Spinal cord (tissue), 10 donors: ENCODE results near the gene CBFA2T3. TPM values are rescaled to one million over a fixed set of nuclear protein-coding genes. Genes with fewer than 3 reads are reported as not detected.

Experiments used
- DNase-seq, 6 donors: peaks; one replicate each; pipeline versions ENCODE4 v3.0.0 to v3.0.0-alpha.2; 2013 to 2015; ENCODE audit warnings: low spot score in 6 of 6, low read depth in 4 of 6
- H3K27ac ChIP-seq: one replicate; pipeline ENCODE4 v1.5.1; 2013; ENCODE audit warnings: low read depth, low read length, control low read depth
- H3K27me3 ChIP-seq: one replicate; pipeline ENCODE4 v1.6.1; 2013; ENCODE audit warnings: low read length; ENCODE audit not compliant: control insufficient read depth, insufficient read depth
- H3K36me3 ChIP-seq: one replicate; pipeline ENCODE4 v1.6.1; 2013; ENCODE audit warnings: low read length; ENCODE audit not compliant: control insufficient read depth, insufficient read depth
- H3K4me1 ChIP-seq: one replicate; pipeline ENCODE4 v1.6.1; 2013; ENCODE audit warnings: low read length; ENCODE audit not compliant: control insufficient read depth, insufficient read depth
- H3K4me3 ChIP-seq: one replicate; pipeline ENCODE4 v1.5.1; 2013; ENCODE audit warnings: low read depth, low read length, control low read depth
- H3K9me3 ChIP-seq: one replicate; pipeline ENCODE4 v1.6.1; 2013; ENCODE audit warnings: low read length; ENCODE audit not compliant: control insufficient read depth, insufficient read depth
- WGBS: methylation state at CpG from one replicate; pipeline ENCODE4 v1.1.5; 2013; ENCODE audit warnings: missing lambda C conversion rate; ENCODE audit not compliant: insufficient coverage; 5-methylcytosine and 5-hydroxymethylcytosine counted together
- polyA plus RNA-seq, 2 donors: library from polyadenylated mRNA; unstranded; fragments of 120-200 nt; gene quantifications; one replicate each; pipeline ENCODE4 v1.2.1, GENCODE V29; 2013; ENCODE audit not compliant: insufficient read length in 2 of 2
- total RNA-seq, 2 donors: library from RNA; depleted of rRNA in 1 of 2; stranded (reverse); fragments of 120-200 nt in 1 of 2; fragments of >200 nt in 1 of 2; gene quantifications; one replicate each; pipeline versions ENCODE4 v1.2.3 to v1.2.4, GENCODE V29; 2013 to 2014
- donor health status: healthy.

CBFA2T3 gene
- total and polyA plus RNA-seq, 4 donors, result 1.2 to 19.5 (median 11.0) TPM

GRCh38 chr16:88970050-88970449, 7.0 kb downstream of the CBFA2T3 start:
- no peak for DNase-seq
- Histone ChIP-seq H3K36me3 (no peaks in the 10 kb centered on the region), H3K9me3 (no peaks in the 10 kb centered on the region), H3K4me3 (no peak overlapping the region), H3K27ac (no peak overlapping the region), H3K4me1 (peaks cover 24% of the 10 kb centered on the region), H3K27me3 (no peaks in the 10 kb centered on the region)
- WGBS, result 81% methylated on average over 20 of the region's 20 CpGs

- Histone ChIP-seq H3K36me3 (no peaks in the 10 kb centered on the region), H3K27ac (no peak overlapping the region), H3K4me1 (peaks cover 22% of the 10 kb centered on the region), H3K4me3 (no peak overlapping the region), H3K27me3 (no peaks in the 10 kb centered on the region), H3K9me3 (no peaks in the 10 kb centered on the region)
- 53% methylated on average over 20 of the region's 22 CpGs for WGBS
- DNase-seq, result no peak
These were observed 7.6 kb downstream of the CBFA2T3 start for GRCh38 chr16:88969361-88969831.

- Histone ChIP-seq H3K9me3 (no peaks in the 10 kb centered on the region), H3K27me3 (no peaks in the 10 kb centered on the region), H3K36me3 (no peaks in the 10 kb centered on the region), H3K4me3 (no peak overlapping the region), H3K27ac (no peak overlapping the region), H3K4me1 (peaks cover 22% of the 10 kb centered on the region)
- no peak for DNase-seq
- 81% methylated on average over 27 of the region's 31 CpGs for WGBS
These were observed 8.3 kb downstream of the CBFA2T3 start for GRCh38 chr16:88968589-88969280.

GRCh38 chr16:88967830-88968588, 9.0 kb downstream of the CBFA2T3 start:
- Histone ChIP-seq H3K36me3 (no peaks in the 10 kb centered on the region), H3K27ac (no peak overlapping the region), H3K27me3 (no peaks in the 10 kb centered on the region), H3K9me3 (no peaks in the 10 kb centered on the region), H3K4me1 (peaks cover 21% of the 10 kb centered on the region), H3K4me3 (no peak overlapping the region)
- DNase-seq, result no peak
- 70% methylated on average over 17 of the region's 29 CpGs for WGBS

GRCh38 chr16:88966986-88967829, 9.8 kb downstream of the CBFA2T3 start:
- H3K4me3 ChIP-seq, result no peak overlapping the region
- H3K27ac ChIP-seq, result no peak overlapping the region
- H3K27me3 ChIP-seq, result no peaks in the 10 kb centered on the region
- peaks cover 15% of the 10 kb centered on the region for H3K4me1 ChIP-seq
- no peaks in the 10 kb centered on the region for H3K9me3 ChIP-seq
- H3K36me3 ChIP-seq, result no peaks in the 10 kb centered on the region
- WGBS, result 75% methylated on average over 37 of the region's 47 CpGs
- DNase-seq, result no peak

GRCh38 chr16:88965826-88966480, 11.1 kb downstream of the CBFA2T3 start:
- 84% methylated on average over 17 of the region's 19 CpGs for WGBS
- no peaks in the 10 kb centered on the region for H3K36me3 ChIP-seq
- no peak for DNase-seq
- H3K4me1 ChIP-seq, result peaks cover 12% of the 10 kb centered on the region
- H3K27me3 ChIP-seq, result no peaks in the 10 kb centered on the region
- no peak overlapping the region for H3K27ac ChIP-seq
- no peak overlapping the region for H3K4me3 ChIP-seq
- no peaks in the 10 kb centered on the region for H3K9me3 ChIP-seq

GRCh38 chr16:88965411-88965810, 11.6 kb downstream of the CBFA2T3 start:
- no peak overlapping the region for H3K27ac ChIP-seq
- no peaks in the 10 kb centered on the region for H3K36me3 ChIP-seq
- H3K27me3 ChIP-seq, result no peaks in the 10 kb centered on the region
- no peak for DNase-seq
- 78% methylated on average over 5 of the region's 8 CpGs for WGBS
- H3K9me3 ChIP-seq, result no peaks in the 10 kb centered on the region
- peaks cover 12% of the 10 kb centered on the region for H3K4me1 ChIP-seq
- no peak overlapping the region for H3K4me3 ChIP-seq

GRCh38 chr16:88964636-88965035, 12.4 kb downstream of the CBFA2T3 start:
- Histone ChIP-seq H3K27me3 (no peaks in the 10 kb centered on the region), H3K4me1 (peaks cover 12% of the 10 kb centered on the region), H3K9me3 (no peaks in the 10 kb centered on the region), H3K27ac (no peak overlapping the region), H3K36me3 (no peaks in the 10 kb centered on the region), H3K4me3 (no peak overlapping the region)
- DNase-seq, result no peak

- Histone ChIP-seq H3K27ac (no peak overlapping the region), H3K4me1 (peaks cover 6% of the 10 kb centered on the region), H3K4me3 (no peak overlapping the region), H3K9me3 (no peaks in the 10 kb centered on the region), H3K36me3 (peaks cover 2% of the 10 kb centered on the region), H3K27me3 (no peaks in the 10 kb centered on the region)
- DNase-seq, result no peak
- 88% methylated on average over 20 of the region's 20 CpGs for WGBS
These were observed 13.4 kb downstream of the CBFA2T3 start for GRCh38 chr16:88963583-88963982.
